ENCODE results near the gene ENAM.
"Not testable (repeated sequence)": the region's sequence is repeated elsewhere in the genome, so short reads cannot be mapped to it uniquely, and the experiment has no call there.

Gene ENAM

GRCh38 chr4:70682142-70682541, 53.6 kb downstream of the ENAM start:
- DNase-seq: not testable (repeated sequence)

- no peak for DNase-seq
Measured at GRCh38 chr4:70687392-70687791, 58.8 kb downstream of the ENAM start.

DNA sequence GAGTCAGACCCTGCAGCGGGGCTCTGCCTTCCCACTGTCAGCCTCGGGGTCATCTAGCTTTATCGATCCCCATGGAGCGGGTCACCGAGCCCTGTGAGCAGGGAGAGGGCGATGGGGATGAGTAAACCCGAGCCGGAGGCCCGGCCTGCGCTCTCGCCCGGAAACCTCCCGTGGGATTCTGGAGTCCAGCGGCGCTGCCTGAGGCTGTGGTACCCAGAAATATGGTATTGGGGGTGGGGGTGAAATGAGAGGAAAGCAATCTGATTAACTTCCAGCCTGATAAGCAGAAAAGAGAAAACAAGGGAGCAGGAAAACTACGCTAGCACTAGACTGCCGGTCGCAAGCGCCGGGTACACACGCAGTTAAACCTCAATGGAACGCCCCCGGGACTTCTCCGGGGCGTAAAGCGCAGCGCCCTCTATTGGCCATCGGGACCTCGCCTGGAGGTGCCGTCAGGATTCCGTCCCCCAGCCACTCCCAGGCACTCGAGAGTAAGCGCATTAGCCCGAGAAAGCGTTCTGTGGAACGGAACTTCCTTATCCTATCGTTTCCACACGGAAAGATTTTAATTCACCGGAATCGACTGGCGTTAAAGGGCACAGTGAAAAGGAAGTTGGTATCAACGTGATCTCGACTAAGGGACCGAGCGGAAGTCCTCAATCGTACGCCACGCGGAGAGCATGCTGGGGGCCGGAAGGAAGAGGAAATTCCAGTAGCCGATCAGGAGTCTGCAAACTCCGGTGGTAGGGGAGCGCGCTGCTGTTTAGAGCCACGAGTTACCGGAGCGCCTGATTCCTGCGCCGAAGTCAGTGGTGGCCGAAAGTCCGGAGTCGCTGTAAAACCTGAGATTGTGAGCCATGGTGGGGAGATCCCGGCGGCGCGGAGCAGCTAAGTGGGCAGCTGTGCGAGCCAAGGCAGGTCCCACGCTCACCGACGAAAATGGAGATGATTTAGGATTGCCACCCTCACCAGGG, 59.6 kb downstream of the ENAM start, which contains the start of gene UTP3:
UTP3 (plus strand) TSS at position 712 of the 974 bp plus-strand sequence; CDS start at position 858, 146 bp downstream.
- peak; percentile 94 to 95 for DNase-seq

GRCh38 chr4:70688795-70689231, 60.3 kb downstream of the ENAM start:
- DNase-seq: peak in 1 of 2 experiments; percentile 34

DNA sequence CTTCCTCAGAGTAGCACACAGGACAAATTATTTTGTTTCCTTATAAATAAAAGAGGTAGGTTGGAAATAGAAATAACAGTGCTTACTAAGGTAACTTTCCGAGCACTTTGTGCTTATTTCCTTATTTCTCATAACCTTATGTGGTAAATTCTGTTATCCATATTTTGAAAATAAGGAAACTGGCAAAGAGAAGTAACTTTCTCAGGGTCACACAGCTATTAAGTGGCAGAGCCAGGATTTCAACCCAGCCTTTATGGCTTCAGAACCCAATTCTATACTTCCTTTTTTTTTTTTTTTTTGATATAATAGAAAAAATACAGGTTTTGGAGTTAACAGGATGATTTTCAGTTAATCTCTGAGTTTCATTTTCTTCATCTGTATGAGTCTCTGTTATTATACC, 63.1 kb downstream of the ENAM start:
- DNase-seq: no peak

GRCh38 chr4:70694633-70695032, 66.1 kb downstream of the ENAM start:
- DNase-seq: not testable (repeated sequence)
